ENCODE data around the gene VCY.
"Not testable (repeated sequence)": the region's sequence is repeated elsewhere in the genome, so short reads cannot be mapped to it uniquely, and the experiment has no call there.

The VCY gene

GRCh38 chrY:13986373-13986772 is at the start of gene VCY:
Gene VCY, minus strand, starts transcription at chrY:13986473. Its CDS starts 33 bp downstream, at chrY:13986440.
- DNase-seq (ENCODE audit: low spot score) = not testable (repeated sequence)

DNA sequence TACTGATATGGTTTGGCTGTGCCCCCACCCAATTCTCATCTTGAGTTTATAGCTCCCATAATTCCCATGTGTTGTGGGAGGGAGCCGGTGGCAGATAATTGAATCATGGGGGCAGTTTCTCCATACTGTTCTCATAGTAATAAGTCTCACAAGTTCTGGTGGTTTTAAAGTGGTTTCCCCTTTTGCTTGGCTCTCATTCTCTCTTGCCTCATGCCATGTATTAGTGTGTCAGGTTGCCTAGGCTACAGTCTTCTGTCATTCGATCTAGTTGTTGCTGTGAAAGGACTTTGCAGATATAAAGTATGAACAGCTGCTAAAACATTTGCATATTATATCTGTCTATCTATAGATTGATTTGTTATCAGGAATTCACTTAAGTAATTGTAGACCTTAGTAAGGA is 44.1 kb upstream of the VCY start:
- not testable (repeated sequence) for DNase-seq (ENCODE audit: low spot score)

- not testable (repeated sequence) for DNase-seq (ENCODE audit: low spot score)
Measured at GRCh38 chrY:14011916-14012315, 25.6 kb upstream of the VCY start.

DNA sequence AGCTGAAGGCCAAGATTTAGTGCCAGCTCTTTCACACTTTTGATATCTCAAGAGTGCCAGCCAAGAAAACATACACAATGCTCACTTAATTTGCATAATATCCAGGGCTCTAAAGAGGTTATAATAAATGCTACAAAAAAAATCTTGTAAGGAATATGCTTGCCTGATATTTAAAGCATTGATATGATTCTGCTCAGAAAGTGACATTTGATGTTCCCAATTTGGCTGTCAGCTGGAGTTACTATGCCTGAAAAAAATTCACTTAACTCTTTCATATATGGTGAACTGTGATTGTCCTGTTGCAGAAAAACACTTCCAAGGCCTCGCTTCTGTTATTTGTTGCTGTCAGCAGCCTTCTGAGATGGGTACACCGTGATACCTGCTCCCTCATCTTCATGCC is 43.9 kb downstream of the VCY start:
- not testable (repeated sequence) for DNase-seq (ENCODE audit: low spot score)

Measured in NAMALWA (cell line).